HUES48 (cell line): Measurements from ENCODE around the gene BLACAT1.
"Not testable (repeated sequence)": the region's sequence is repeated elsewhere in the genome, so short reads cannot be mapped to it uniquely, and the experiment has no call there.

ENCODE experiments used
- H3K27ac ChIP-seq: one replicate; pipeline ENCODE4 v1.7.0; 2013; ENCODE audit warnings: low read depth, low read length, inconsistent platforms
- H3K27me3 ChIP-seq: 2 replicates; pipeline ENCODE4 v1.6.1; 2013; ENCODE audit warnings: mild to moderate bottlenecking, low read length; ENCODE audit not compliant: control insufficient read depth, insufficient read depth
- H3K36me3 ChIP-seq: 2 replicates; pipeline ENCODE4 v1.6.1; 2013; ENCODE audit warnings: low read length; ENCODE audit not compliant: control insufficient read depth, insufficient read depth
- H3K4me1 ChIP-seq: 2 replicates; pipeline ENCODE4 v1.6.1; 2013; ENCODE audit warnings: mild to moderate bottlenecking, low read length; ENCODE audit not compliant: control insufficient read depth, insufficient read depth
- H3K4me3 ChIP-seq: 2 replicates; pipeline ENCODE4 v1.5.1; 2013; ENCODE audit warnings: mild to moderate bottlenecking, low read depth, low read length
- H3K9ac ChIP-seq: 2 replicates; pipeline ENCODE4 v1.6.1; 2013; ENCODE audit warnings: mild to moderate bottlenecking, low read depth, low read length, moderate library complexity
- H3K9me3 ChIP-seq: 2 replicates; pipeline ENCODE4 v1.6.1; 2013; ENCODE audit warnings: low read length; ENCODE audit not compliant: control insufficient read depth, insufficient read depth

Gene BLACAT1

GRCh38 chr1:205438213-205439158 is 17.4 kb downstream of the BLACAT1 start:
- H3K9ac ChIP-seq, result no peak overlapping the region
- H3K9me3 ChIP-seq, result no peaks in the 10 kb centered on the region
- no peak overlapping the region for H3K4me3 ChIP-seq
- H3K4me1 ChIP-seq, result peaks cover 51% of the 10 kb centered on the region
- no peaks in the 10 kb centered on the region for H3K36me3 ChIP-seq
- H3K27me3 ChIP-seq, result peaks cover 13% of the 10 kb centered on the region; the same call in 1 of the 2 replicates
- H3K27ac ChIP-seq, result no peak overlapping the region

- Histone ChIP-seq H3K27ac (no peak overlapping the region), H3K27me3 (peaks cover 9% of the 10 kb centered on the region; the same call in 1 of the 2 replicates), H3K4me1 (peaks cover 42% of the 10 kb centered on the region)
Measured at GRCh38 chr1:205437570-205437969, 18.3 kb downstream of the BLACAT1 start.

GRCh38 chr1:205436776-205437410 is 19.0 kb downstream of the BLACAT1 start:
- H3K36me3 ChIP-seq, result no peaks in the 10 kb centered on the region
- H3K27me3 ChIP-seq, result peaks cover 9% of the 10 kb centered on the region; the same call in 1 of the 2 replicates
- H3K27ac ChIP-seq, result no peak overlapping the region
- H3K9me3 ChIP-seq, result no peaks in the 10 kb centered on the region
- no peak overlapping the region for H3K4me3 ChIP-seq
- no peak overlapping the region for H3K9ac ChIP-seq
- H3K4me1 ChIP-seq, result peaks cover 38% of the 10 kb centered on the region

More at GRCh38 chr1:205437570-205437969, 18.3 kb downstream of the BLACAT1 start:
- H3K9ac ChIP-seq, result no peak overlapping the region
- no peak overlapping the region for H3K4me3 ChIP-seq
- H3K9me3 ChIP-seq, result no peaks in the 10 kb centered on the region
- no peaks in the 10 kb centered on the region for H3K36me3 ChIP-seq

GRCh38 chr1:205435578-205436573 is 20.0 kb downstream of the BLACAT1 start:
- H3K4me1 ChIP-seq, result peaks cover 32% of the 10 kb centered on the region
- H3K9me3 ChIP-seq, result no peaks in the 10 kb centered on the region
- H3K27ac ChIP-seq, result no peak overlapping the region
- no peak overlapping the region for H3K9ac ChIP-seq
- no peak overlapping the region for H3K4me3 ChIP-seq
- peaks cover 9% of the 10 kb centered on the region; the same call in 1 of the 2 replicates for H3K27me3 ChIP-seq
- no peaks in the 10 kb centered on the region for H3K36me3 ChIP-seq

- Histone ChIP-seq H3K36me3 (no peaks in the 10 kb centered on the region), H3K4me3 (no peak overlapping the region), H3K4me1 (peaks cover 27% of the 10 kb centered on the region), H3K27ac (no peak overlapping the region), H3K9me3 (no peaks in the 10 kb centered on the region), H3K27me3 (peaks cover 15% of the 10 kb centered on the region), H3K9ac (no peak overlapping the region)
Measured at GRCh38 chr1:205434738-205435137, 21.1 kb downstream of the BLACAT1 start.

GRCh38 chr1:205432692-205433091 is 23.2 kb downstream of the BLACAT1 start:
- H3K27me3 ChIP-seq, result peaks cover 29% of the 10 kb centered on the region
- H3K4me3 ChIP-seq, result not testable (repeated sequence)

GRCh38 chr1:205432116-205432515 is 23.7 kb downstream of the BLACAT1 start:
- H3K9me3 ChIP-seq, result no peaks in the 10 kb centered on the region
- peaks cover 33% of the 10 kb centered on the region for H3K27me3 ChIP-seq
- H3K4me3 ChIP-seq, result no peak overlapping the region
- peaks cover 12% of the 10 kb centered on the region for H3K4me1 ChIP-seq
- no peak overlapping the region for H3K9ac ChIP-seq
- H3K36me3 ChIP-seq, result no peaks in the 10 kb centered on the region
- H3K27ac ChIP-seq, result no peak overlapping the region

More at GRCh38 chr1:205432692-205433091, 23.2 kb downstream of the BLACAT1 start:
- not testable (repeated sequence) for H3K27ac ChIP-seq, H3K9me3 ChIP-seq, H3K36me3 ChIP-seq, H3K9ac ChIP-seq
- H3K4me1 ChIP-seq, result peaks cover 12% of the 10 kb centered on the region

GRCh38 chr1:205430696-205431305 is 25.0 kb downstream of the BLACAT1 start:
- Histone ChIP-seq H3K4me1 (peaks cover 12% of the 10 kb centered on the region), H3K4me3 (peak overlapping the region; percentile 65), H3K27ac (no peak overlapping the region), H3K9me3 (no peaks in the 10 kb centered on the region), H3K27me3 (peaks cover 36% of the 10 kb centered on the region), H3K36me3 (no peaks in the 10 kb centered on the region), H3K9ac (no peak overlapping the region)

- H3K9ac ChIP-seq, result no peak overlapping the region
- H3K4me1 ChIP-seq, result peaks cover 17% of the 10 kb centered on the region
- H3K27me3 ChIP-seq, result peaks cover 36% of the 10 kb centered on the region
- H3K4me3 ChIP-seq, result peak overlapping the region; percentile 65
- no peak overlapping the region for H3K27ac ChIP-seq
- no peaks in the 10 kb centered on the region for H3K9me3 ChIP-seq
- H3K36me3 ChIP-seq, result no peaks in the 10 kb centered on the region
Measured at GRCh38 chr1:205429762-205430695, 25.8 kb downstream of the BLACAT1 start.
